MCF 10A (cell line): ENCODE measurements around the gene PLEKHA6. TPM values are rescaled to one million over a fixed set of nuclear protein-coding genes. Genes with fewer than 3 reads are reported as not detected.

Experiments
- BruUV-seq: library from RNA; stranded (reverse); fragments of 400-500 nt; replicated peaks from 2 replicates; lab custom pipeline; 2021; lab: Mats Ljungman, UMichigan
- CTCF ChIA-PET: fragments of 300-600 bp; sonication (Branson Sonifier 250); formaldehyde crosslinking; extraction: SDS; loops from one replicate; lab custom pipeline; 2021; ENCODE audit warnings: antibody characterized with exemption, inconsistent platforms; lab: Yijun Ruan, JAX
- POLR2A ChIA-PET: fragments of 300-600, 350-650 bp; sonication (Branson Sonifier 250); formaldehyde crosslinking; extraction: SDS; loops from one replicate; lab custom pipeline; 2020; ENCODE audit warnings: antibody characterized with exemption, inconsistent platforms; lab: Yijun Ruan, JAX
- DNase-seq: peaks from one replicate; pipeline ENCODE4 v3.0.0-alpha.2; 2018; ENCODE audit not compliant: unreplicated experiment
- H3K27ac Mint-ChIP-seq: one replicate; pipeline ENCODE4 v1.8.0; 2022; ENCODE audit warnings: mild to moderate bottlenecking, low read depth, mixed read lengths; ENCODE audit not compliant: unreplicated experiment
- H3K27me3 Mint-ChIP-seq: one replicate; pipeline ENCODE4 v1.8.0; 2022; ENCODE audit warnings: mixed read lengths; ENCODE audit not compliant: insufficient read depth, unreplicated experiment
- H3K36me3 Mint-ChIP-seq: one replicate; pipeline ENCODE4 v1.8.0; 2022; ENCODE audit warnings: mild to moderate bottlenecking, moderate library complexity, mixed read lengths; ENCODE audit not compliant: insufficient read depth, unreplicated experiment
- H3K4me1 Mint-ChIP-seq: one replicate; pipeline ENCODE4 v1.8.0; 2022; ENCODE audit warnings: mixed read lengths; ENCODE audit not compliant: insufficient read depth, unreplicated experiment
- H3K4me3 Mint-ChIP-seq: one replicate; pipeline ENCODE4 v1.8.0; 2022; ENCODE audit warnings: mild to moderate bottlenecking, moderate library complexity, mixed read lengths; ENCODE audit not compliant: unreplicated experiment
- H3K9me3 Mint-ChIP-seq: one replicate; pipeline ENCODE4 v1.8.0; 2022; ENCODE audit warnings: mixed read lengths; ENCODE audit not compliant: unreplicated experiment
- intact Hi-C: fragments of 100-400 bp; cut with micrococcal nuclease; formaldehyde crosslinking; loops from 2 replicates; pipeline ENCODE4 v1.14.1; 2022
- total RNA-seq: library from RNA; stranded (reverse); gene quantifications from 2 replicates; pipeline ENCODE4 v1.2.3, GENCODE V29; 2022
- TF ChIP-seq, protein P1 (sequence below): fragments of 200-600 bp; IDR thresholded peaks from one replicate; pipeline ENCODE4 v1.8.0; 2022; ENCODE audit warnings: antibody characterized with exemption, mild to moderate bottlenecking; ENCODE audit not compliant: unreplicated experiment

Gene PLEKHA6
- total RNA-seq, 1 experiment from 2014 or later, result 75.9 TPM

DNA sequence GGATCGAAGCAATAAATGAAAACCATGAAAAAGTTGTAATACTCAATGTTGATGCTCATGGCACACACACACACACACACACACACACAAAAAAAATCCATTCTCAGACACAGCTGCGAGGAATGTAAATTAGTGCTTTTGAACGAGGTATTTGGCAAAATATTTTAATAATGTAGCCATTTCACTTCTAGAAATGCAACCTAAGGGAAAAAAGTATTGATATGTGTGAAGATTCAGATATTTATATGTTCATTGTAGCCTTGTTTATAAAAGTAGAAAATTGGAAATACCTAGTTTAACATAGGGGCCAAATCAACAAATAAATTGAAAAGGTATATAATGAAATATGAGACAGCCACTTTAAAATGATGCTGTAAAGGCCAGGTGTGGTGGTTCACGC is 3.8 kb downstream of the PLEKHA6 start:
- POLR2A ChIA-PET, result no interaction called here
- H3K4me3 Mint-ChIP-seq, result no peak overlapping the region

DNA sequence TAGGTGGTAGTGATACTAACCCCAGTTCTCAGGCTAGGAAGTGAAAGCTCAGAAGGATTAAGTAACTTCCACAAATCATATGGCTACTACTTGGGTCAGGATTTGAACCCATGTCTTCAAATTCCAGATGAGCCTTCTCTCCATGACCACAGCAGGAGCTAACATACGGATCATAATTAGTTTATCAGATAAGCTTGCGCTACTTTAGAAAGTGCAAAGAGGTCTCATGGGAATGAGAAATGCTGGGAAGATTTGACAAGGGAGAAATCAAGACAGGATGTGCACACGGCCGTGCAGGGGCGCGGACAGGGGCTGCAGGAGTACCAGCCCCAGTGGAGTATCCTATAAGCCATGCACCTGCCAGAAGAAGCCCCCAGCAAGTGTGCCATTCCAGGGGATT is 5.2 kb downstream of the PLEKHA6 start:
- CTCF ChIA-PET, result interaction anchor here (0.6 to 8.3 kb wide), 12 partner anchors 8 to 192 kb away, joined by 3 to 114 read pairs (median 4); partner anchors contain the start of genes GOLT1A and PLEKHA6
- H3K4me3 Mint-ChIP-seq, result no peak overlapping the region
- POLR2A ChIA-PET, result interaction anchor here (0.7 to 1.9 kb wide), 7 partner anchors 9 to 75 kb away, joined by 3 to 5 read pairs (median 4); no protein-coding TSS in a partner anchor
- H3K4me1 Mint-ChIP-seq, result peaks cover 14% of the 10 kb centered on the region
- H3K27me3 Mint-ChIP-seq, result no peaks in the 10 kb centered on the region
- BruUV-seq, result no TSS peak
- H3K9me3 Mint-ChIP-seq, result no peaks in the 10 kb centered on the region
- no peaks in the 10 kb centered on the region for H3K36me3 Mint-ChIP-seq
- intact Hi-C loops, result no loop called here
- DNase-seq, result no peak
- no peak overlapping the region for H3K27ac Mint-ChIP-seq
- TF ChIP-seq, protein P1, sequence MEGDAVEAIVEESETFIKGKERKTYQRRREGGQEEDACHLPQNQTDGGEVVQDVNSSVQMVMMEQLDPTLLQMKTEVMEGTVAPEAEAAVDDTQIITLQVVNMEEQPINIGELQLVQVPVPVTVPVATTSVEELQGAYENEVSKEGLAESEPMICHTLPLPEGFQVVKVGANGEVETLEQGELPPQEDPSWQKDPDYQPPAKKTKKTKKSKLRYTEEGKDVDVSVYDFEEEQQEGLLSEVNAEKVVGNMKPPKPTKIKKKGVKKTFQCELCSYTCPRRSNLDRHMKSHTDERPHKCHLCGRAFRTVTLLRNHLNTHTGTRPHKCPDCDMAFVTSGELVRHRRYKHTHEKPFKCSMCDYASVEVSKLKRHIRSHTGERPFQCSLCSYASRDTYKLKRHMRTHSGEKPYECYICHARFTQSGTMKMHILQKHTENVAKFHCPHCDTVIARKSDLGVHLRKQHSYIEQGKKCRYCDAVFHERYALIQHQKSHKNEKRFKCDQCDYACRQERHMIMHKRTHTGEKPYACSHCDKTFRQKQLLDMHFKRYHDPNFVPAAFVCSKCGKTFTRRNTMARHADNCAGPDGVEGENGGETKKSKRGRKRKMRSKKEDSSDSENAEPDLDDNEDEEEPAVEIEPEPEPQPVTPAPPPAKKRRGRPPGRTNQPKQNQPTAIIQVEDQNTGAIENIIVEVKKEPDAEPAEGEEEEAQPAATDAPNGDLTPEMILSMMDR, result no peak

More for the DNA sequence above, 3.8 kb downstream of the PLEKHA6 start:
- peaks cover 14% of the 10 kb centered on the region for H3K4me1 Mint-ChIP-seq
- DNase-seq, result no peak
- TF ChIP-seq, protein P1, result no peak
- CTCF ChIA-PET, result no interaction called here
- BruUV-seq, result no TSS peak
- H3K36me3 Mint-ChIP-seq, result no peaks in the 10 kb centered on the region
- intact Hi-C loops, result no loop called here
- H3K27ac Mint-ChIP-seq, result no peak overlapping the region
- H3K9me3 Mint-ChIP-seq, result no peaks in the 10 kb centered on the region
- H3K27me3 Mint-ChIP-seq, result no peaks in the 10 kb centered on the region

DNA sequence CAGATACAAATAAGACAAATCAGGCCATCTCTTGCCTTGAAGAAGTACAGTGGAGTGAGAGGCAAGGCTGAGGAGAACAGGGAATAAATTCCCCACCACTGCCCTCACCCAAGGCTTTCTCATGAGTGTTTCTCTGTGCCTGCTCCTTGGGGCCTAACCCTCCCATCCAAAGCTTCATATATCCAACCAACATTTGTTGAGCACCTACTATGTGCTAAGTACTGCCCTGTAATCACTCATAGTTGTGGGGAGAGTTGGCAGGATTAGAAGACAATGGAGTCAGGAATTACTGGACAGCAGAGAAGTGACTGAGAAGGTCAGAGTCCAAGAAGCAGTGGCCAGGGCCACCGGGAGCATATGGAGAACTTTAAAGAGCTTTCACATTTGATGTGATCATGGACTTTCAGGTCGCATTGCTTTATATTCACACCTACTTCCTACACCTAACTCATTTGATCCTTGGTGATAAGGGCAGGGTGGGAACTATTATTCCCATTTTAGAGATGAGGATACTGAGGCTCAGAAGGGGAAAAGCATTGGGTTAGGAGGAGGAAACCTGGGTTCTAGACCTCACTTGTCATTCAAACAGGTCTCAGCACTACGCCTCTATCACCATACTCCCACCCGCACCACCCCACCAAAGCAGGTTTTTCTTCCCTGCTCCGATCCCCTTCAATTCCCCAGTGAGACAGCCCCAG is 6.4 kb downstream of the PLEKHA6 start:
- TF ChIP-seq, protein P1, result no peak
- no peaks in the 10 kb centered on the region for H3K9me3 Mint-ChIP-seq
- intact Hi-C loops, result no loop called here

DNA sequence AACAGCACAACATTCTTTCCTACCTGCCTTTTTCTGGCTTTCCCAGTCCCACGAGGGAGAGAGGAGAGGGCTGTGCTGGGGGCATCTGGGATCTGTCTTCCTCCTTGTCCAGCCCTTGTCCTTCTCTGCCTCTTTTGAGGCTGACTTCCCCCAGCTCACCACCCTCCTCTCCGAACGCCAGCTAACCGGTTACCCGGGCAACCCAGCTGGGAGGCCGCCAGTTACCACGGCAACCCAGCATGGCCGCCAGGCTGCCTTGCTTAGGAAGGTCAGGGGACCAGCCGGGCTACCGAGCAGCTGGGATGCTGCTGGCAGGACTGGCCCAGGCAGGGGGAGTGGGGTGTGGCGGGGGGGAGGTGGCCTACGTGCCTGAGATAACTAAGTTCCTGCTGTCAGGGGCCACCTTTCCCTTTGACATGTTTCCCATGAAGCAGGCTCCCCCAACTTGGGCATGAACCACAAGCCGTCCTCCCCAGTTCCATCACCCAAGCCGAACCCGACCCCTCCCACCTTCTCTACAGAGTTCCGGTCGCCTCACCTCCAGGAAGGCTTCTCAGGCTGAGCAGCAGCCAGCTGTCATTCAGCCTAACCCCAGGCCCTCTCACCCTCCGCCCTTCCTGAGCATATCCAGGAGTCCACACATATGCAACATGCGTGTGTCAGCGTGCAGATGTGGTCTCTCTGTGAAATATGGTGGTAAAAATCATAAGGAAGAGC is 8.7 kb downstream of the PLEKHA6 start:
- Mint-ChIP-seq H3K27ac (no peak overlapping the region), H3K36me3 (no peaks in the 10 kb centered on the region), H3K9me3 (no peaks in the 10 kb centered on the region), H3K4me3 (no peak overlapping the region), H3K27me3 (no peaks in the 10 kb centered on the region), H3K4me1 (no peaks in the 10 kb centered on the region)
- ChIA-PET CTCF (interaction anchor here (0.5 to 8.3 kb wide), 13 partner anchors 11 to 1352 kb away, joined by 3 to 114 read pairs (median 5); partner anchors contain the start of genes ETNK2 and PLEKHA6), POLR2A (interaction anchor here (0.5 to 2.4 kb wide), 12 partner anchors 9 to 490 kb away, joined by 3 to 11 read pairs (median 4); partner anchors contain the start of gene PLEKHA6)
- TF ChIP-seq, protein P1, result no peak
- BruUV-seq, result no TSS peak
- no peak for DNase-seq
- intact Hi-C loops, result no loop called here

More for the DNA sequence above, 6.4 kb downstream of the PLEKHA6 start:
- ChIA-PET CTCF (interaction anchor here (0.6 to 8.3 kb wide), 8 partner anchors 9 to 857 kb away, joined by 3 to 114 read pairs (median 4); partner anchors contain the start of genes GOLT1A and PLEKHA6), POLR2A (interaction anchor here (0.8 to 1.9 kb wide), 4 partner anchors 11 to 69 kb away, joined by 3 to 5 read pairs (median 4); no protein-coding TSS in a partner anchor)
- Mint-ChIP-seq H3K27ac (no peak overlapping the region), H3K4me3 (no peak overlapping the region), H3K36me3 (no peaks in the 10 kb centered on the region), H3K27me3 (no peaks in the 10 kb centered on the region), H3K4me1 (peaks cover 8% of the 10 kb centered on the region)
- BruUV-seq, result no TSS peak
- no peak for DNase-seq
